ENCODE results near the gene PRKN.
"Not testable (repeated sequence)": the region's sequence is repeated elsewhere in the genome, so short reads cannot be mapped to it uniquely, and the experiment has no call there.

Gene PRKN

GRCh38 chr6:161890133-161890831 is 837.3 kb downstream of the PRKN start:
- Histone ChIP-seq H3K4me1 (ENCODE audit: control insufficient read depth in 1 of 2, insufficient read depth in 2 of 2, low read length in 2 of 2) (no peaks in the 10 kb centered on the region), H3K27me3 (ENCODE audit: low read depth, low read length) (no peaks in the 10 kb centered on the region), H3K9me3 (ENCODE audit: control insufficient read depth in 1 of 2, low read length in 2 of 2) (no peaks in the 10 kb centered on the region), H3K36me3 (ENCODE audit: control insufficient read depth in 1 of 2, insufficient read depth in 2 of 2, low read length in 2 of 2) (no peaks in the 10 kb centered on the region), H3K27ac (ENCODE audit: low read length) (no peak overlapping the region), H3K4me3 (ENCODE audit: low read depth in 1 of 2, low read length in 2 of 2) (no peak overlapping the region)

- Histone ChIP-seq H3K4me1 (ENCODE audit: control insufficient read depth in 1 of 2, insufficient read depth in 2 of 2, low read length in 2 of 2) (no peaks in the 10 kb centered on the region), H3K9me3 (ENCODE audit: control insufficient read depth in 1 of 2, low read length in 2 of 2) (no peaks in the 10 kb centered on the region), H3K27me3 (ENCODE audit: low read depth, low read length) (no peaks in the 10 kb centered on the region), H3K4me3 (ENCODE audit: low read depth in 1 of 2, low read length in 2 of 2) (no peak overlapping the region), H3K36me3 (ENCODE audit: control insufficient read depth in 1 of 2, insufficient read depth in 2 of 2, low read length in 2 of 2) (no peaks in the 10 kb centered on the region), H3K27ac (ENCODE audit: low read length) (no peak overlapping the region)
Observed at GRCh38 chr6:161889324-161889723, 838.2 kb downstream of the PRKN start.

- H3K27ac ChIP-seq (ENCODE audit: low read length); H3K27me3 ChIP-seq (ENCODE audit: low read depth, low read length); H3K36me3 ChIP-seq (ENCODE audit: control insufficient read depth in 1 of 2, insufficient read depth in 2 of 2, low read length in 2 of 2); H3K4me3 ChIP-seq (ENCODE audit: low read depth in 1 of 2, low read length in 2 of 2); H3K4me1 ChIP-seq (ENCODE audit: control insufficient read depth in 1 of 2, insufficient read depth in 2 of 2, low read length in 2 of 2); H3K9me3 ChIP-seq (ENCODE audit: control insufficient read depth in 1 of 2, low read length in 2 of 2): not testable (repeated sequence)
Observed at GRCh38 chr6:161886545-161886944, 841.0 kb downstream of the PRKN start.

GRCh38 chr6:161884782-161885181 is 842.8 kb downstream of the PRKN start:
- H3K36me3 ChIP-seq (ENCODE audit: control insufficient read depth in 1 of 2, insufficient read depth in 2 of 2, low read length in 2 of 2): no peaks in the 10 kb centered on the region
- H3K4me3 ChIP-seq (ENCODE audit: low read depth in 1 of 2, low read length in 2 of 2): no peak overlapping the region
- H3K27me3 ChIP-seq (ENCODE audit: low read depth, low read length): no peaks in the 10 kb centered on the region
- H3K9me3 ChIP-seq (ENCODE audit: control insufficient read depth in 1 of 2, low read length in 2 of 2): no peaks in the 10 kb centered on the region
- H3K4me1 ChIP-seq (ENCODE audit: control insufficient read depth in 1 of 2, insufficient read depth in 2 of 2, low read length in 2 of 2): no peaks in the 10 kb centered on the region
- no peak overlapping the region for H3K27ac ChIP-seq (ENCODE audit: low read length)

- Histone ChIP-seq H3K27ac (ENCODE audit: low read length) (no peak overlapping the region), H3K27me3 (ENCODE audit: low read depth, low read length) (no peaks in the 10 kb centered on the region), H3K4me3 (ENCODE audit: low read depth in 1 of 2, low read length in 2 of 2) (no peak overlapping the region), H3K9me3 (ENCODE audit: control insufficient read depth in 1 of 2, low read length in 2 of 2) (no peaks in the 10 kb centered on the region), H3K4me1 (ENCODE audit: control insufficient read depth in 1 of 2, insufficient read depth in 2 of 2, low read length in 2 of 2) (no peaks in the 10 kb centered on the region), H3K36me3 (ENCODE audit: control insufficient read depth in 1 of 2, insufficient read depth in 2 of 2, low read length in 2 of 2) (no peaks in the 10 kb centered on the region)
Observed at GRCh38 chr6:161882196-161882765, 845.3 kb downstream of the PRKN start.

GRCh38 chr6:161880056-161880455 is 847.5 kb downstream of the PRKN start:
- H3K27me3 ChIP-seq (ENCODE audit: low read depth, low read length): no peaks in the 10 kb centered on the region
- no peaks in the 10 kb centered on the region for H3K36me3 ChIP-seq (ENCODE audit: control insufficient read depth in 1 of 2, insufficient read depth in 2 of 2, low read length in 2 of 2)
- peaks cover 0 to 6% of the 10 kb centered on the region in 2 donors for H3K9me3 ChIP-seq (ENCODE audit: control insufficient read depth in 1 of 2, low read length in 2 of 2)
- no peaks in the 10 kb centered on the region for H3K4me1 ChIP-seq (ENCODE audit: control insufficient read depth in 1 of 2, insufficient read depth in 2 of 2, low read length in 2 of 2)
- no peak overlapping the region for H3K4me3 ChIP-seq (ENCODE audit: low read depth in 1 of 2, low read length in 2 of 2)
- H3K27ac ChIP-seq (ENCODE audit: low read length): no peak overlapping the region

- Histone ChIP-seq H3K36me3 (ENCODE audit: control insufficient read depth in 1 of 2, insufficient read depth in 2 of 2, low read length in 2 of 2) (no peaks in the 10 kb centered on the region), H3K4me1 (ENCODE audit: control insufficient read depth in 1 of 2, insufficient read depth in 2 of 2, low read length in 2 of 2) (no peaks in the 10 kb centered on the region), H3K27me3 (ENCODE audit: low read depth, low read length) (no peaks in the 10 kb centered on the region), H3K4me3 (ENCODE audit: low read depth in 1 of 2, low read length in 2 of 2) (no peak overlapping the region), H3K27ac (ENCODE audit: low read length) (no peak overlapping the region), H3K9me3 (ENCODE audit: control insufficient read depth in 1 of 2, low read length in 2 of 2) (peaks cover 0 to 9% of the 10 kb centered on the region in 2 donors)
Observed at GRCh38 chr6:161876231-161876630, 851.3 kb downstream of the PRKN start.

GRCh38 chr6:161870236-161870901 is 857.2 kb downstream of the PRKN start:
- H3K9me3 ChIP-seq (ENCODE audit: control insufficient read depth in 1 of 2, low read length in 2 of 2): peaks cover 0 to 3% of the 10 kb centered on the region in 2 donors
- H3K4me3 ChIP-seq (ENCODE audit: low read depth in 1 of 2, low read length in 2 of 2): no peak overlapping the region
- H3K27me3 ChIP-seq (ENCODE audit: low read depth, low read length): no peaks in the 10 kb centered on the region
- no peaks in the 10 kb centered on the region for H3K4me1 ChIP-seq (ENCODE audit: control insufficient read depth in 1 of 2, insufficient read depth in 2 of 2, low read length in 2 of 2)
- peaks cover 0 to 3% of the 10 kb centered on the region in 2 donors for H3K36me3 ChIP-seq (ENCODE audit: control insufficient read depth in 1 of 2, insufficient read depth in 2 of 2, low read length in 2 of 2)
- H3K27ac ChIP-seq (ENCODE audit: low read length): no peak overlapping the region

GRCh38 chr6:161869491-161869890 is 858.1 kb downstream of the PRKN start:
- no peaks in the 10 kb centered on the region for H3K4me1 ChIP-seq (ENCODE audit: control insufficient read depth in 1 of 2, insufficient read depth in 2 of 2, low read length in 2 of 2)
- H3K36me3 ChIP-seq (ENCODE audit: control insufficient read depth in 1 of 2, insufficient read depth in 2 of 2, low read length in 2 of 2): peaks cover 0 to 3% of the 10 kb centered on the region in 2 donors

GRCh38 chr6:161866570-161866969 is 861.0 kb downstream of the PRKN start:
- Histone ChIP-seq H3K4me1 (ENCODE audit: control insufficient read depth in 1 of 2, insufficient read depth in 2 of 2, low read length in 2 of 2) (no peaks in the 10 kb centered on the region), H3K27me3 (ENCODE audit: low read depth, low read length) (no peaks in the 10 kb centered on the region), H3K4me3 (ENCODE audit: low read depth in 1 of 2, low read length in 2 of 2) (no peak overlapping the region), H3K36me3 (ENCODE audit: control insufficient read depth in 1 of 2, insufficient read depth in 2 of 2, low read length in 2 of 2) (peaks cover 0 to 3% of the 10 kb centered on the region in 2 donors), H3K27ac (ENCODE audit: low read length) (no peak overlapping the region), H3K9me3 (ENCODE audit: control insufficient read depth in 1 of 2, low read length in 2 of 2) (peaks cover 0 to 1% of the 10 kb centered on the region in 2 donors)

More at GRCh38 chr6:161869491-161869890, 858.1 kb downstream of the PRKN start:
- peaks cover 0 to 3% of the 10 kb centered on the region in 2 donors for H3K9me3 ChIP-seq (ENCODE audit: control insufficient read depth in 1 of 2, low read length in 2 of 2)
- no peaks in the 10 kb centered on the region for H3K27me3 ChIP-seq (ENCODE audit: low read depth, low read length)
- H3K27ac ChIP-seq (ENCODE audit: low read length): no peak overlapping the region
- H3K4me3 ChIP-seq (ENCODE audit: low read depth in 1 of 2, low read length in 2 of 2): no peak overlapping the region

- not testable (repeated sequence) for H3K4me3 ChIP-seq (ENCODE audit: low read depth in 1 of 2, low read length in 2 of 2); H3K9me3 ChIP-seq (ENCODE audit: control insufficient read depth in 1 of 2, low read length in 2 of 2); H3K4me1 ChIP-seq (ENCODE audit: control insufficient read depth in 1 of 2, insufficient read depth in 2 of 2, low read length in 2 of 2); H3K27ac ChIP-seq (ENCODE audit: low read length); H3K36me3 ChIP-seq (ENCODE audit: control insufficient read depth in 1 of 2, insufficient read depth in 2 of 2, low read length in 2 of 2); H3K27me3 ChIP-seq (ENCODE audit: low read depth, low read length)
Observed at GRCh38 chr6:161861061-161861460, 866.5 kb downstream of the PRKN start.
